NCI-H748 treated with DMSO at 0.1 percent for 48 hours (cell line): ENCODE measurements around the gene DACT2.

Experiments
- DNase-seq: peaks from one replicate; lab custom pipeline; 2025; lab: John Stamatoyannopoulos, UW

The DACT2 gene

DNA sequence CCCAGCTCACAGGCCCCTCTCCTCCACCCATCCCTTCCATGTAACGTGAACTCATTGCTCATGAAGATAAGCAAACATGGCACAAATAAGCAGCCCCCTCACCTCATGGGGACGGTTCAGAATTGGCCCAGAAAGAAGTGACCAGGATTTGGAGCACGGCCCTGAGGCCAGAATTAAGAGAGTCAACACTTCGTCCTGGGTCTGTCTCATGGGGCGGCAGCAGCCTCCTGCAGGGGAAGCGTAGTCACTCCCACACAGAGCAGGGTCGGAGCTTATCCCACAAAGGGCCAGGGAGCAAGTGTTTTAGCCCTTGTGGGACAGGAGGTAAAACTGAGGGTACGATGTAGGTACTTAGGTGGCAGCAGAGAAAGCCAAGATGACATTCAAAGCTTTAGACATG lies 28.6 kb upstream of the DACT2 start:
- no peak for DNase-seq

DNA sequence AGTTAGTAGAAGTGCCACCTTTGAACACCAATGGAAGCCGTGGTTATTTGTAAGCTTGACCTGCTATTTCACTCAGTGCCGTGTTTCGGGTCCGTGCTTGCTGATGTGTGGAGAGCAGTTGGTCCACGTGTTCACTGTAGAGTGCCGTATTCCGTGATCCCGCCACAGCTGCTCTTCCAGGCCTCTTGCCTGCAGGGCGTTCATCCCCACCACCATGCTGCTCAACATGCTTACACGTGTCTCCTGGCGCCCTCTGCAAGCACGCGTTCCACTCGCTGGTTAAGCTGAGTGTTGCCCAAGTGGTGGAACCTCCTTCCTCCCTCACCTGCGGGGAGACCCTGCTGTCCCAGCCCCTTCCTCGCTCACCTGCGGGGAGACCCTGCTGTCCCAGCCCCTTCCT lies 28.0 kb upstream of the DACT2 start:
- DNase-seq: no peak

DNA sequence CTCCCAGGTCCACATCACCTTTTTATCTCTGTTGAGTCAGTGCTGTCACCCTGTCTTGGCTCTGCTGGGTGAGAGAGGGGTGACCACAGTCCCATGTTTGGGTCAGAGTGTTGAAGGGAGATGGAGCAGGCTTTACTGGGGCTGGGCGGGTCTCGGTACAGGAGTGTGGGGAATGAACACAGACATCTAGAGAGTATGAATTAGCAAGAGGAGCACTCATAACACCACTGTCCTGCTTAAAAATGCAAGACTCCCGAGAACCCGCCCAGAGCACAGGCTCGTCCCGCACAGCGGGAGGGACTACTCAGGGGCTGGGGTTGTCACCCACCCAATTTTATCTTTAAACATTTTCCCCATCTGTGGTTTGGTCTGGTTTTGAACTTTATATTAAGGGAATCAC lies 27.5 kb upstream of the DACT2 start:
- no peak for DNase-seq

DNA sequence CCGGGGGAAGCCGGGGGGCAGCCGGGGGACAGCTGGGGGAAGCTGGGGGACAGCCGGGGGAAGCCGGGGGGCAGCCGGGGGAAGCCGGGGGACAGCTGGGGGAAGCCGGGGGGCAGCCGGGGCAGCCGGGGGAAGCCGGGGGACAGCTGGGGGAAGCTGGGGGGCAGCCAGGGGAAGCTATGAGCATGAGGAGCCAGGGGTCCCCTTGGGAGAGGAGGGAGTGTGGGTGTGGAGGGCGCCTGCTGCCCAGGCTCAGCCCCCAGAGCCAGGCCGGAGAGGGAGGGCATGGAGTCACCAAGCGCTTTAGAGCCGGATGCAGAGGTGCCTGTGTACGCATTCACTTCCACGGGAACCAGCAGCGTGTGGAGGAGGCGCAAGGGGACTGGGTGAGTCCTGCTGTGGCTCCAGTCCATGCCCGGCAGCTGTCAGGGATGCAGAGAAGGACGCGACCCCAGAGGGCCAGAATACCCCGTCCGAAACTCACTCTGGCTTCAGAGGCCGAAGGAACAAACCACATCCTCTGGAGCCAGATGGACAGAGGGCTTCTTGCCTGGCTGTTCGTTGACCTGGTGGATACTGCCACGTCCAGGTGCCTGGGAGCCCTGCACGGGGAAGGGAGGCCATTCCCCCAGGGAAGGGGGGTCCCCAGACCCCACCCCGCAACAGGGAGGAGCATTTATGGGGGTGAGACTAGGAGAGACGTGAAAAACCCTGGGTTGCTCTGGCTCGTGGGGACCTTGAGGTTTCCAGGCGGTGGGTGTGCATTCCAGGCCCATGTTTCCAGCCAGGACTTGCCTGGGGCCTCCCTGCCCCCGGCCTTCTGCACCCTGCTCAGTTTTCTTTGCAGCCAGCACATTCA lies 26.5 kb upstream of the DACT2 start:
- no peak for DNase-seq

DNA sequence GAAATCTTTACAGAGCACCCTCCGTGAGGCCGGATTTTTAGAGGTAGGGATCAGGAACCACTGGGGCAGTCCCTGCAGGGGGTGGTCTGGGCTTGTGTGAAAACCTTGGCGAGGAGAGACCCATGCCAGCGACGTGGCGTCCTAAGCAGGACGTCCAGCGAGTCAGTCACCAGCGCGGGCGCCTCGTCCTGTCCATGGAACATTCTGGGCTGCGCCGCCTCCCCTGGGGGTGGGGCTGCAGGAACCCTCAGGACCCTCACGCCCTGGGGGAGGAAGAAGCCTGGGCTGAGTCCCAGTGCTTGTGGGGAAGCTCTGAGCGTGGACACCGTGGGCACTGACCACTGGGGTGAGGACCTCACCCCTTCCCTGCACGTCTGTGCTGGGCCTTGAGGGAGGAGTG lies 25.7 kb upstream of the DACT2 start:
- no peak for DNase-seq

DNA sequence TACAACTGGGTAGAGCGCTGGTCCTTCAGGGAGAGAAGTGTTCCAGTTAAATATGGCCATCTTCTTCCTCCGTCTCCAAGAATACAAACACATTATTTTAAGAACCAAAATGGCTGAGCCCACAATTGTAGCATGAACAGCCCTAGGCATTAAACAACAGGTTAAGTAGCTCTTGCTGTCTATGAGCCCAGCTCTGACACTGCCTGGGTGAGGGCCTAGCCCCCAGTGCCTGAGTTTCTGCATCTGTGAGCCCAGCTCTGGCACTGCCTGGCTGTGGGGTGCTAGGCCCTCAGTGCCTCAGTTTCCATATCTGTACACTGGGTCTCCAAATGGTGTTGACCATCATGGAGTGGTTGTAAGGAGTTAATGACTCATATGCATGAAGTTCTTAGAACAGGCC lies 24.8 kb upstream of the DACT2 start:
- no peak for DNase-seq

DNA sequence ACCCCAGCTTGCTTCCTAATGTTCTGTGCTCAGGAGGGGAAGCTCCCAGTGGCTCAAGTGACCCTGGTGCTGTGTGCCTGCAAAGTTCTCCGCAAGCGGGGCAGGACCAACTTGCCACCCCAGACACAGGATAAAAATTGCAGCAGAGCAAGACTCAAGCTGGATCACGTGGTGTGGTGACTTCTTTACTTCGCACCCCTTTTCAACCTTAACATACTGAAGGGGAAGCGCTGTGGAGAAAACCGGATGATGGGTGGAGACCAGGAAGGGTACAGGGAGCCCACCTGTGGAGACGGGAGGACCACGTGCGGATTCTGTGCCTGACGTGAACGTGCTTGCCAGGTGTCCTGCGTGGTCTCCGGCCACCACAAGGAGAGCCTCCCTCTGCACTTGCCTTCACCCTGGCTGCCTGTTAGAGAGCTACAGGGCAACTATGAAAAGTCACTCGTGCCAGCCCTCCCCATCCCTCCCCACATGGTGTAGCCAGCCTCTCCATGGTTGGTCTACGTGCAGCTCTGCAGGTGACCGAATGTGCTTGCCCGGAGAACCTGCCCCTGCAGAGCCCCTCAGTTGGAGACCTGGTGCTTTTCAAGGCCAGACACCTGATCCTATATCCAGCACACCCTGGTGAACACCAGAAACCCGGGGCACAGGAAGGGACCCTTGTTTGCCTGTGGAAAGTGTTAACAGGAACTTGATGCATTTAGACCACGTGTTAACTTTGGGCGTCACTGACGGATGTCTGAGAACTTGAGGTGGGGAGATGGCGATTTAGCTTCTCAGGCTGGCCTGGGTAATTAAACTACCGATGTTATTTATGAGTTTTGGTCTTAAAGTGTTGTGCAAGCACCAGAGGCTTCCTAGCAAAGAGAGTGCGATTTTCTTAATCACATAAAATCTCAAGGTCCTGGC lies 23.9 kb upstream of the DACT2 start:
- no peak for DNase-seq

DNA sequence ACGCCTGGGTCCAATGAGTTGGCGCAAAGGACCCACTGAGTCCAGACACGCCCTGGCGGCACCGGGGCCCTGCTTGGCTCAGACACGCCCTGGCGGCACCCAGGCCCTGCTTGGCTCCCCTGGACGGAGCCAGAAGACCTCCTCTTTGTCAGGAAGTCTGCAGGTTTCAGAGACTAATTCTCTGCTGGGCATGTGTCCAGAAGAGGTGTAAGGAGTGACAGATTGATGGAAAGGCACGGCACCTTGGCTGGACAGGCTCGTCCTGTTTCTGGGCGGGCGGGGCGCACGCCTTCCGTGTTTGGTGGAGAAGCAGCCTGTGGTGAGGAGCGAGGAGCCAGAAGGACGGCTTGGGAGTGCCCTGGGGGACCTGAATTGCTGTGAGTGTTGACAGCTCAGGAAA lies 23.1 kb upstream of the DACT2 start:
- no peak for DNase-seq

DNA sequence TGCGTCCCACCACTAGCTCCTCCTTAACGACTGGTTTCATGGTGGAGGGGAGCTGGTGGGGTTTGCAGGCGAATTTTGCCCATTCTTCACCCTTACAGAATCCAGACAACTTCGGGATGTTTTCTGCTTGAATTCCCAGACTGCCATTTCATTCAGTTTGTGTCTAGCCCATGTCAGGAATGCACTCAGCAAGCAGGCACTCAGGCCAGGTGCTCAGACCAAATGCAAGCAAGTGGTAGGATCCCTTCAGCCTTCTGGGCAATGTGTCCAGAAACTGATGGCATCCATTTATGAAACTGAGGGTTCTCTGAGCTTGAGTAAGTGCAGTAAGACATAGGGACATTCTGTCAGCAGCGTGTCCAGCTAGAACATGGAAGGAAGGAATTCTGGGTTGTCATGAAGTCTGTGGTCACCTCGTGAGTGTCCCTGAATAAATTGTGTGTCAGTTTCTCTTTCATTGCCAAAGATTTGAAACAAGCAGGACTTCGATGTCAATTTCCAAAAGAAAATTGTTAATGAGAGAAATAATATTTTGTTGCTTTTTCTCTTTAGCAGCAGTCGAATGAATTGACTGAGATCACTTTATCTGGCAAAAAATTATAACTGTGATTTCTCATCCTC lies 21.8 kb upstream of the DACT2 start:
- DNase-seq: no peak

DNA sequence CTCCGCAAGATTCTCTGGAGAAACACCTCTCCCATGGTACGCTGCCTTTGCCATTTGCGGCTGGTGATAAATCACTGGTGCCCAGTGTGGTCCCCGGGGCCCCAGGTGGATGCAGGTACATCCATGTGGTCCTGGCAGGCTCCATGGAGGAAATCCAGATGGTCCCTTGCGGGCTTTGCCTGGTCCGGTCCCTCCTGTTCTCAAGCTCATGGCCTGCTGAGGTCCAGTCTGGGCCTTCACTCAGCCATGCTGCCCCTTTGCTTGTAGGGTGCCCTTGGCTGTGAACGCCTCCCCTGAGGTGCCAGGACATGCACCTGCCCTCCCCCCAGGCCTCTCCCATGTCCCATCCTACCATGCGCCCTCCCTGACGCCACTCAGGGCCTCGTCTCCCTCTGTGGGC lies 21.2 kb upstream of the DACT2 start:
- DNase-seq: no peak

DNA sequence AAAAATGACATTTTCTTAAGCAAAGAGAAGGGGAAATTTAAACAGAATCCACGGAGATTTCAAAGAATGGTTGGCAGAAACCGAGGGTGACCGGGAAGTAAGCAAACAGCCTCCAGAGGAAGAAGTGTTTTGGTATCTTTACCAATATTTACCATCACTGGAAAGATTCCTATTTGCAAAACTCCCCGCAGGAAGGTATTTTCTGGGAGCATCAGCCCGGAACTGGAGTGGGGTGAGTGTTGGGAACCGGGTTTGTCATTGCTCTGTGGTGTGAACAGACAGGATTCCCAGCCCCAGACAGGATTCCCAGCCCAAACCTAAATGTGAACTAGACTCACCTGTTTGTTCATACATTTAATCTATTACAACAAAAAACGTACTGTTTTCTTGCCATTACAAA lies 19.2 kb upstream of the DACT2 start:
- DNase-seq: no peak

DNA sequence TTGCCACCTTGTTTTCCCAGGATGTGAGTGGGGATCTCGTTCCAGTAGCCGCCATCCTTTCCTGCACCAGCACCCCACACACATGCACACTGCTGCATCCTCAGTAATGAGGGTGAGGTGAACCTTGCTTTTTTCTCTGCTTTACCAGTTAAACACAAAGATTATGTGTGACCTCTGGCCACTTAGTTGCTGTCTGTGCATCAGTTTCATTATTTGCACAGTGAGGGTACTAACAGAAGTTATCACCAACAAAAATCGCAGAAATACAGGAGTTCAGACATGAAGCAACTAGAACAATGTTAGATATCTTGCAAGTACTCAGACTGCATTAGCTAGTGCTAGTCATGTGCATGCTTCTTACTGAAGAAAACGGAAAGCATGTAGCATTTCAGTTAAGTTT lies 17.4 kb upstream of the DACT2 start:
- no peak for DNase-seq

DNA sequence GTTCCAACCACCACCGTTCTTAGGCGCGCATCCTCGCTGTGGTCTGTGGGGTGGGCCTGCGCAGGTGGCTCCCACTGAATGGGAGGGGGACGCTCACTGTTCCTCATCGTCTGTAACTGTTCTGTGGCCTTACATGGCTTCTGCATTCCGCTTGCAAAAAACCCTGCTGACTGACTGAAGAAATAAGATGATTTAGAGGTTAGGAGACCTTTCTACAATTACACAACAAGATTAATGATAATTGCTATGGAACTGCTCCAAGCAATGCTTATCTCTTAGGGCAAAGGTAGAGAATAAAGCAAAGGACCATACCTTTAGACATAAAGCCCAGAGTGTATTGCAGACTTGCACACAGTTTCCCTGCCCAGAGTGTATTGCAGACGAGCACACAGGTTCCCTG lies 14.4 kb upstream of the DACT2 start:
- no peak for DNase-seq

DNA sequence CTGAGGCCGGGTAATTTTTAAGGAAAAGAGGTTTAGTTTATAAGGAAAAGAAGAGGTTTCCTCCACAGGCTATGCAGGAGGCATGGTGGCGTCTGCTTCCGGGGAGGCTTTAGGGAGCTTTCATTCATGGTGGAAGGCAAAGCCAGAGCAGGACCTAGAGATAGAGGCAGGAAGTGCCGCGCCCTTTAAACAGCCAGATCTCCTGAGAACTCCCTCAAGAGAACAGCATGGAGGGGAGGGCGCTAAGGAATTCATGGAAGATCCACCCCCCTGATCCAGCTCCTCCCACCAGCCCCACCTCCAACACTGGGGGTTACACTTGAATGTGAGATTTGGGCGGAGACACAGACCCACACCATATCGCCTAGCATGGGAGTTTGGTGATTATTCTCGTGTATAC lies 13.9 kb upstream of the DACT2 start:
- no peak for DNase-seq

DNA sequence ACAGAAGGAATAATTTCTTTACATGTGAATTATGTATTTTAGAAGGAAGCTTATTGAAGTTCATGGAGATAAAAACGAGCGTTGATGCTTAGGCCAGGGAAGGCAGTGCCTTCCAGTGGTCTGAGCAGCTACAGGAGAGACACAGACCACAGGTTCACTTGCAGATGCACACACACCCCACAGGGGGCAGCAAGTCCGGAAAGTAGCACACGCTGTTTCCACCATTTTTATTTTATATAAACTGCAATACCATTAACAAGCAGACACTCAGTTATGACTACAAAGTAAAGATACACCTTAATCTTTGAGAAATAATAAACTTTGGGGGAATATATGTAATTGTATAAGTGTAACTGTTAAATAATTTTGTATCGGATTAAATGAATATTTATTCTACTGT lies 13.5 kb upstream of the DACT2 start:
- no peak for DNase-seq

DNA sequence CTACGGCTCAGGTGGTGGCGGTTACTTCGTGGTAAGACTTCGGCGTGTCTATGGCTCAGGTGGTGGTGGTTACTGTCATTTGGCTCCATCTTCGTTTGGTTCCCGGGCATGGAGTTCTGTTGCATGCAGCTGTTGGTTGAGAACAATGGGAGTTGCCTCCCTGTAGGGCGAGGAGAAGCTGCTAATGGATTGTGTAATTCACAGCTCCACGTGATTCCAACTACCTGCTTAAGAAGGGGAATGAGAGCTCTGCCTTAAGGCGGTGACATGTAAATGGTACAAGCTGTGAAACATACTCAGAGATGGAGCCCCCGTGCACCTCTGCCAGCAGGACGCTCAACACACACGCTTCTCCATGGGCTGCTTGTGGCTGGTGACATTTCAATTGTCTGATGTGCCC lies 12.4 kb upstream of the DACT2 start:
- DNase-seq: no peak

DNA sequence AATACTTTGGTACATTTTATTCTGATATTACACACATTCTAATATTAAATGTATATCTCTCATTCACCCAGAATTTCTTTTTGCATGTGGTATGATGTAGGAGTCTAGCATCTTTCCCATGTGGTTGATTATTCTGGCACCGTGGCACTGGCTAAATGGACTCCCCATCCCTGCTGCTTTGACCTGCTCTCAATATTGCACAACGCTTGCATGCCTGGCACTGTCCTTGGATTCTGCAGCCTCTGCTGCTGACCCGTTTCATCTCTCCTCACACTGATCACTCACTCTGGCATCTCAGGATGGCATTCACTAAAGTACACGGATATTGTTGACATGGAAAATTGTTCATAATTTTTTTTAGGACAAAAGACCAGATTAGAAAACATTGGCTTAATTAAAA lies 11.5 kb upstream of the DACT2 start:
- DNase-seq: no peak

DNA sequence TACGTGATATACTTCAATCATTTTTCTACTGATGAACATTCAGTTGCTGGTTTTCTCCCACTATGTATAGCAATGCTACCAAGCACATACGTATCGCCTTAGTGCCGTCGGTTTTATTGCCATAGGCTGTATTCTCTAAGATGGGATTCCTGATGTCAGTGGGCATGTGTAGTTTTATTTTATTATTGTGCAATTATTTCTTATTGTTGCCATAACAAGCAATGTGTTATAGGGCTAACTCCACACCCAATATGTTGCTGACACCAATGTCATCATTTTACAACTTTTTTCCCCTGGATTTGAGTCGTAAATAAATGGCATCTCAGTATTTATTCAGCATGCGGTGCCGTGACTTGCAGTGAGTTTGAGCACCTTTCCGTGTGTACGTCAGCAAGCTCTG lies 10.8 kb upstream of the DACT2 start:
- no peak for DNase-seq

DNA sequence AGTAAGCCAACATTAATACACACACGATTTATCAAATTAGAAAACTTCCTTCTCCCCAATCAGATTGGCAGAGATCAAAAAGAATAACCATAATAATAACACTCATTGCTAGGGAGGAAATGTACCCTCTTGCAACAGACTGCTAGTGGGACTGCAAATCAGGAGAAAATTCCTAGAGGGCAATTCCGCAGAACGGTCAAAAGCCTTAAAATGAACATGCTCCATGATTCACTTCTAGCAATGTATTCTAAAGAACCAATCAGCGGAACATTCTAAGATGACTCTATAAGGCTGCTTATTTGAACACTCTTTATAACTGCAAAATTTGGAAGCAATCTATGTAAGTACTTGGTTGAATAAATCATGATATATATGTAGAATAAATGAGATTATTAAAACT lies 8.5 kb upstream of the DACT2 start:
- no peak for DNase-seq

DNA sequence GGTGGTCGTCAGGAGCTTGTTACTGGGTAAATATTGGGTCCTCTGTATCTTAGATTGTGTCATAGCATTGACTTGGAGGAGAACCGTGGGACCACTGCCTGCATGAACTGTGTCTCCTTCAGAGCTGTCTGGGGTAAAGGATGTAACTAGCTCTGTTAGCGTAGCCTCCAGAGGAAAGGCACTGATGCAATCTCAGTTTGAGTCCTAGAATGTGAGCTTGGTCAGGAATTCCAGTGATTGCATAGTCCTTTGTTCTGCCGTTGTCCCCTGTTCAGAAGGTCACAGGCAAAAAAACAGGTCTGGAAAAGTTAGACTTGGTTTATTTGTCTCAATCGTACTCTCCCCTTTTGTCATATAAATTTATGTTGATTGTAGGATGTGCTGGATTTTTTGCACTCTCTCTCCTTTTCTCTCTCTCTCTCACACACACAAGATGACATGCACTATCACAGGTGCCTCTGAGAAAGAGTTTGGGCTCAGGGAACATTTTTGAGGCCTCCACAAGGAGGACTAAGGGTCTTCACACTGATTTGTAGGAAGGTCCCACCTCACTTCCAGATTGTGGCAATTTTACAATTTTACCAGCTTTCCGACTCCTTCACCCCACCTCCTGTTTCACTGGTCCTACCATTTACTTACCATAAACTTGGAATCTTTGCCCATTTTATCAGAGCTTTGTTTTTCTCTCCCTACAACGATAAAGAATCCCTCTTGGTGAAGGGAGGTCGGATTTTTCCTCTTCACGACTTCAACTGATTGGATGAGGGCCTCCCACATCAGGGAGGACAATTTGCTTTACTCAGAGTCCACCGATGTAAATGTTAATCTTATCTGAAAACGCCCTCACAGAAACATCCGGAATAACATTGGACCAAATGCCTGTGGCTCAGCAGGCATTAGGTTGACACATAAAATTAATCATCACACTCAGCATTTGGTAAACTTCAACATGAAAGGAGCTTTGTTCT lies 7.0 kb upstream of the DACT2 start:
- no peak for DNase-seq

DNA sequence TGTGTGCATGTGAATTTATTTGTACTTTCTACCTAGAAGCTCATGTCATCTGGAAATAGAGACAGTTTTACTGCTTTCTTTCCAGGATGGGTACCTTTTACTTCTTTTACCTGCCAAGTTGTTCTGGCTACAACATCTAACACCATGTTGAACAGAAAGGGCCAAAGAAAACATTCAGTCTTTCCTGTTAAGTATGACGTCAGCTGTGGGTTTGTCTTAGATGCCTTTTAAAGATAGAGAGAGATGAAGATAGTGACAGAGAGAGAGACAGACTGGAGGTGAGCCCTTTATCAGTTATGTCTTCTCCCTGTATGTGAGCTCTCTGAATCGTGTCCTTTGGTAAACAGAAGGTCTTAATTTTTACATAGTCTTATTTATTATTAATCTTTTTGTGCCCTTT lies 3.4 kb upstream of the DACT2 start:
- no peak for DNase-seq

DNA sequence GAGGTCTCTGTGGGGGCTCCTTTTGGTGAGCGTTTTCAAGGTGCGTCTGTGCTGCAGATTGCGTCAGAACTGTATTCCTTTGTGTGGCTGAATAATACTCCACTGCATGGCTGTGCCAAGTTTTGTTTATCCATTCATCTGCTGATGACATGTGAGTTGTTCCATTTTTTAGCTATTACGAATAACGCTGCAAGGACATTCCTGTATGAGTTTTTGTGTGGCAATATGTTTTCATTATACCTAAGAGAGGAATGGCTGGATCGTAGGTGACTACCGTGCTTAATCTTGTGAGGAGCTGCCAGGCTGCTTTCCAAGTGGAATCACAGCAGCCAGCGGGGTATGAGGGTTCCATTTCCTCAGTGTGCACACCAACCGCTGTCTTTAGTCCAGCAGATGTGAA lies 1.1 kb upstream of the DACT2 start:
- DNase-seq: no peak
